OCI-LY3 (cell line): ENCODE data around the gene BTBD9.

ENCODE experiments used
- H2AFZ ChIP-seq: fragments of 200-600, 300-600 bp; shearing (Covaris generic); 2 replicates; pipeline ENCODE4 v1.6.0; 2014; ENCODE audit warnings: antibody characterized with exemption, low read depth, low read length
- H3K27ac ChIP-seq: fragments of 200-600, 300-600 bp; sonication (generic); 2 replicates; pipeline ENCODE4 v1.5.1; 2014; ENCODE audit warnings: mild to moderate bottlenecking, low read length, moderate library complexity, mixed read lengths
- H3K27me3 ChIP-seq: fragments of 200-600, 300-600 bp; sonication (generic); 2 replicates; pipeline ENCODE4 v1.6.1; 2014; ENCODE audit warnings: low read depth, low read length, mixed read lengths
- H3K36me3 ChIP-seq: fragments of 200-600, 300-600 bp; sonication (generic); replicated peaks from 2 replicates; pipeline ENCODE3; 2014; ENCODE audit warnings: low read depth, low read length, mixed read lengths
- H3K4me1 ChIP-seq: fragments of 300-600, 200-600 bp; sonication (generic); 2 replicates; pipeline ENCODE4 v1.6.1; 2014; ENCODE audit warnings: low read length, mixed read lengths
- H3K4me2 ChIP-seq: fragments of 200-600, 300-600 bp; sonication (generic); 2 replicates; pipeline ENCODE4 v1.6.1; 2014; ENCODE audit warnings: low read length, mixed read lengths
- H3K4me3 ChIP-seq: fragments of 300-600, 200-600 bp; sonication (generic); 2 replicates; pipeline ENCODE4 v1.5.1; 2014; ENCODE audit warnings: antibody characterized with exemption, mild to moderate bottlenecking, low read length, moderate library complexity
- H3K79me2 ChIP-seq: fragments of 300-600, 200-600 bp; shearing (Covaris generic); 2 replicates; pipeline ENCODE4 v1.6.1; 2014; ENCODE audit warnings: mild to moderate bottlenecking, low read length, mixed read lengths
- H3K9ac ChIP-seq: fragments of 300-600, 200-600 bp; shearing (Covaris generic); 2 replicates; pipeline ENCODE4 v1.6.0; 2014; ENCODE audit warnings: mild to moderate bottlenecking, low read length, moderate library complexity
- H3K9me3 ChIP-seq: fragments of 200-600, 300-600 bp; shearing (Covaris generic); 2 replicates; pipeline ENCODE4 v1.6.1; 2014; ENCODE audit warnings: low read length, mixed read lengths; ENCODE audit not compliant: insufficient read depth
- H4K20me1 ChIP-seq: fragments of 200-600, 300-600 bp; sonication (generic); 2 replicates; pipeline ENCODE4 v1.6.1; 2016; ENCODE audit warnings: low read length, mixed read lengths; ENCODE audit not compliant: insufficient read depth
- EZH2phosphoT487 ChIP-seq: fragments of 200-600 bp; shearing (Covaris generic); IDR thresholded peaks from 2 replicates; pipeline ENCODE4 v1.6.1; 2018; ENCODE audit warnings: antibody characterized with exemption, mixed run types, low read depth
- TF ChIP-seq, protein P1 (sequence below): fragments of 200-600, 300-600 bp; sonication (generic); IDR thresholded peaks from 2 replicates; pipeline ENCODE4 v1.5.1; 2014; ENCODE audit warnings: antibody characterized with exemption, low read length, low read depth

The BTBD9 gene

DNA sequence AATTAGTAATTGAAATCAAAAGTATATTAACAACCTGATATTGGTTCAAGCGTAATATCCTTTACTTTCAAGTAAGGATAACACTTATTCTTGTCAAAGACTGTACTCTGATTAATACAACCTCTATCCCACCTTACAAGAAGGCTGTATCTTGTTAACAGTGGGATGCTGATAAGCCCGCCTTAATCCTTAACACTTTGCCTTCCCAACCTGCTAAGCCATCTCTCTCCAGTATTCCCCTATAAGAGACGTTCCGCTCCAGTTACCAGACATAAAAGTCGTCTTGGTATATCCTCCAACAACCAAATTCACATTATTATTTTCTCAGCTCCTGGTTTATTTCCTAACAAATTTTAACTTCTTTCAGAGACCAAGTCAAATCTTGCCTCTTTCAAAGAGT, 2.0 kb downstream of the BTBD9 start:
- H3K36me3 ChIP-seq = no peaks in the 10 kb centered on the region
- H3K9ac ChIP-seq = no peak overlapping the region
- H3K4me3 ChIP-seq = no peak overlapping the region
- H3K9me3 ChIP-seq = no peaks in the 10 kb centered on the region
- TF ChIP-seq, protein P1, sequence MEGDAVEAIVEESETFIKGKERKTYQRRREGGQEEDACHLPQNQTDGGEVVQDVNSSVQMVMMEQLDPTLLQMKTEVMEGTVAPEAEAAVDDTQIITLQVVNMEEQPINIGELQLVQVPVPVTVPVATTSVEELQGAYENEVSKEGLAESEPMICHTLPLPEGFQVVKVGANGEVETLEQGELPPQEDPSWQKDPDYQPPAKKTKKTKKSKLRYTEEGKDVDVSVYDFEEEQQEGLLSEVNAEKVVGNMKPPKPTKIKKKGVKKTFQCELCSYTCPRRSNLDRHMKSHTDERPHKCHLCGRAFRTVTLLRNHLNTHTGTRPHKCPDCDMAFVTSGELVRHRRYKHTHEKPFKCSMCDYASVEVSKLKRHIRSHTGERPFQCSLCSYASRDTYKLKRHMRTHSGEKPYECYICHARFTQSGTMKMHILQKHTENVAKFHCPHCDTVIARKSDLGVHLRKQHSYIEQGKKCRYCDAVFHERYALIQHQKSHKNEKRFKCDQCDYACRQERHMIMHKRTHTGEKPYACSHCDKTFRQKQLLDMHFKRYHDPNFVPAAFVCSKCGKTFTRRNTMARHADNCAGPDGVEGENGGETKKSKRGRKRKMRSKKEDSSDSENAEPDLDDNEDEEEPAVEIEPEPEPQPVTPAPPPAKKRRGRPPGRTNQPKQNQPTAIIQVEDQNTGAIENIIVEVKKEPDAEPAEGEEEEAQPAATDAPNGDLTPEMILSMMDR = no peak
- no peaks in the 10 kb centered on the region for H3K27me3 ChIP-seq
- peaks cover 14% of the 10 kb centered on the region for H3K4me1 ChIP-seq
- H2AFZ ChIP-seq = no peak overlapping the region
- H3K27ac ChIP-seq = no peak overlapping the region
- H4K20me1 ChIP-seq = no peaks in the 10 kb centered on the region
- peaks cover 30% of the 10 kb centered on the region for H3K79me2 ChIP-seq
- no peak overlapping the region for H3K4me2 ChIP-seq

DNA sequence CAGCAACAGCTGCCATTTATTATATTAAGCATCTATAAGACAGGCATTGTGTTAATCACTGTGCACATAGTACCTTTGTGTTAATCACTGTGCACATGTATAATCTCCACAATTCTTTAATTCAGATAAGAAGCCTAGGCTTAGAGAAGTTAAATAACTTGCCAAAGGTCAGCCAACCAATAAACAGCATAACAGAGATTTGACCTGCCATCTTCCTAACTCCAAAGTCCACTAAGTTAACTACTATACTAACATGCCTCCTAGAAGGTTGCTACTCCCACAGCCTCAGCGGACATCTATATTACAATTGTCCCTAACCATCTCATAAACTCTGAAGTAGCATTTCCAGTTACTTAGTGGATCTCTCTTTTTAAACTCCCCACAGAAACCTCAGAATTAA, 3.7 kb downstream of the BTBD9 start:
- Histone ChIP-seq H3K4me2 (no peak overlapping the region), H3K4me1 (peaks cover 12% of the 10 kb centered on the region), H2AFZ (no peak overlapping the region), H3K27me3 (no peaks in the 10 kb centered on the region), H3K9me3 (no peaks in the 10 kb centered on the region), H3K4me3 (no peak overlapping the region), H3K9ac (no peak overlapping the region), H3K36me3 (no peaks in the 10 kb centered on the region), H4K20me1 (no peaks in the 10 kb centered on the region), H3K79me2 (peaks cover 30% of the 10 kb centered on the region), H3K27ac (no peak overlapping the region)
- TF ChIP-seq EZH2phosphoT487 = no peak
- TF ChIP-seq, protein P1 = no peak

DNA sequence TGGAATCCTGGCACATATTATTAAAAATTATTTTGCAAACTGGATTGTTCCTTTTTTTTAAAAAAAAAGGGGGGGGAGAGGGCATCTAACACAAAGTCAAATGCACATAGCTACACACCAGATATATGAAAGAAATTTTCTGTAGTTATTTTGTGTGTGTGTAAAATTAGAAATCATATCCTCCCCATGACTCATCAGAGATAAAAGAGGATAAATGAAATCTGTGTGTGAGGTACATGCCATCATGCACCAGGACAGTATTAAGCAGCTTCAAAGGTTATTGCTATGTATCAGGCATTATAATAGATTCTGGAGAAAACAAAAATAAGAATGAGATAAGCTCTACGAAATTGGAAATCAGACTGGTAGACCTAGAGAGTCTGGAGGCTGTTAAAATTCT, 5.2 kb downstream of the BTBD9 start:
- Histone ChIP-seq H3K9ac (no peak overlapping the region), H2AFZ (no peak overlapping the region), H4K20me1 (no peaks in the 10 kb centered on the region), H3K36me3 (no peaks in the 10 kb centered on the region), H3K27me3 (no peaks in the 10 kb centered on the region), H3K4me2 (no peak overlapping the region), H3K27ac (no peak overlapping the region), H3K9me3 (no peaks in the 10 kb centered on the region), H3K4me1 (peaks cover 7% of the 10 kb centered on the region), H3K4me3 (no peak overlapping the region), H3K79me2 (peaks cover 23% of the 10 kb centered on the region)
- TF ChIP-seq EZH2phosphoT487 = no peak
- TF ChIP-seq, protein P1 = no peak

DNA sequence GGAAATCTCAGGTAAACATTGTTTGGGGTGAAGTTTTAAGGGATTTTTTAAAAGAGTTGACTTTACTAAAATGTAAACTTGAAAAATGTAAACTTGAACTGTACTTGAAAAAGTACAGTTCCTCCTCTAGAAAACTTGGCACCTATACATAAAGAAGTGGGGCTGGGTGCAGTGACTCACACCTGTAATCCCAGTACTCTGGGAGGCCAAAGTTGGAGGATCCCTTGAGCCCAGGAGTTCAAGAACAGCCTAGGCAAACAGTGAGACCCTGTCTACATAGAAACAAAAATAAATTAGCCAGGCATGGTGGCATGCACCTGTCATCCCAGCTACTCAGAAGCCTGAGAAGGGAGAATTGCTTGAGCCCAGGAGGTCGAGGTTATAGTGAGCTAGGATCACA, 7.2 kb downstream of the BTBD9 start:
- H3K27ac ChIP-seq = no peak overlapping the region
- peaks cover 5% of the 10 kb centered on the region; the same call in 1 of the 2 replicates for H3K79me2 ChIP-seq
- H2AFZ ChIP-seq = no peak overlapping the region

More for the DNA sequence above, 7.2 kb downstream of the BTBD9 start:
- no peaks in the 10 kb centered on the region for H4K20me1 ChIP-seq
- no peak overlapping the region for H3K4me2 ChIP-seq
- no peaks in the 10 kb centered on the region for H3K36me3 ChIP-seq
- H3K27me3 ChIP-seq = no peaks in the 10 kb centered on the region
- TF ChIP-seq EZH2phosphoT487 = no peak
- TF ChIP-seq, protein P1 = no peak
- no peaks in the 10 kb centered on the region for H3K9me3 ChIP-seq
- no peak overlapping the region for H3K9ac ChIP-seq
- H3K4me1 ChIP-seq = no peaks in the 10 kb centered on the region
- H3K4me3 ChIP-seq = no peak overlapping the region
